Smooth muscle cell (in vitro differentiated cells): ENCODE measurements around the gene NOLC1. TPM values are rescaled to one million over a fixed set of nuclear protein-coding genes. Genes with fewer than 3 reads are reported as not detected.

Experiments
- DNase-seq: peaks from one replicate; lab custom pipeline; 2025; ENCODE audit not compliant: unreplicated experiment; lab: John Stamatoyannopoulos, UW
- H2AFZ ChIP-seq: fragments of 200-600 bp; sonication (generic); 2 replicates; pipeline ENCODE4 v1.6.0; 2016; ENCODE audit warnings: antibody characterized with exemption, low read depth, mild to moderate bottlenecking
- H3F3A ChIP-seq: fragments of 200-600 bp; sonication (generic); 2 replicates; pipeline ENCODE4 v1.6.0; 2017; ENCODE audit warnings: antibody characterized with exemption, low read depth
- H3K27ac ChIP-seq: fragments of 200-600 bp; sonication (generic); 2 replicates; pipeline ENCODE4 v1.5.1; 2016; ENCODE audit warnings: low read depth, mild to moderate bottlenecking
- H3K27me3 ChIP-seq: fragments of 200-600 bp; sonication (generic); 2 replicates; pipeline ENCODE4 v1.6.1; 2016; ENCODE audit warnings: low read depth, mild to moderate bottlenecking
- H3K36me3 ChIP-seq: fragments of 200-600 bp; sonication (generic); 2 replicates; pipeline ENCODE4 v1.5.1; 2016; ENCODE audit warnings: low read depth
- H3K4me1 ChIP-seq: fragments of 200-600 bp; sonication (generic); 2 replicates; pipeline ENCODE4 v1.5.1; 2016; ENCODE audit warnings: low read depth
- H3K4me2 ChIP-seq: fragments of 200-600 bp; sonication (generic); 2 replicates; pipeline ENCODE4 v1.6.0; 2016; ENCODE audit warnings: mild to moderate bottlenecking
- H3K4me3 ChIP-seq: fragments of 200-600 bp; sonication (generic); 2 replicates; pipeline ENCODE4 v1.5.1; 2016; ENCODE audit warnings: mild to moderate bottlenecking
- H3K79me2 ChIP-seq: fragments of 200-600 bp; sonication (generic); 2 replicates; pipeline ENCODE4 v1.6.0; 2016; ENCODE audit warnings: low read depth, mild to moderate bottlenecking
- H3K9ac ChIP-seq: fragments of 200-600 bp; sonication (generic); 2 replicates; pipeline ENCODE4 v1.6.0; 2016; ENCODE audit warnings: low read depth
- H3K9me3 ChIP-seq: fragments of 200-600 bp; sonication (generic); replicated peaks from 2 replicates; pipeline ENCODE4 v1.5.1; 2016; ENCODE audit warnings: low read depth
- H4K20me1 ChIP-seq: fragments of 200-600 bp; sonication (generic); 2 replicates; pipeline ENCODE4 v1.6.0; 2016; ENCODE audit warnings: low read depth
- CTCF ChIP-seq: fragments of 200-600 bp; sonication (generic); IDR thresholded peaks from 2 replicates; pipeline ENCODE4 v1.5.1; 2017; ENCODE audit warnings: borderline replicate concordance, mild to moderate bottlenecking, antibody characterized with exemption; ENCODE audit not compliant: insufficient read depth, poor library complexity, severe bottlenecking
- WGBS: methylation state at CpG from one replicate; pipeline ENCODE4 v1.1.7; 2016; ENCODE audit warnings: low lambda C conversion rate; 5-methylcytosine and 5-hydroxymethylcytosine counted together
- polyA plus RNA-seq: library from polyadenylated mRNA; unstranded; fragments of >200 nt; fragmentation: Nextera tagmentation; extraction: Ambion mirVana; gene quantifications from 2 replicates; pipeline ENCODE4 v1.2.1, GENCODE V29; 2016
- total RNA-seq: library from RNA; depleted of rRNA; stranded (reverse); fragments of >200 nt; gene quantifications from 2 replicates; pipeline ENCODE4 v1.2.3, GENCODE V29; 2014

NOLC1 gene
- total and polyA plus RNA-seq, 2 experiments from 2014 or later, result 41.2 to 46.6 TPM

- H3K27ac ChIP-seq, result no peak overlapping the region
- H3K36me3 ChIP-seq, result no peaks in the 10 kb centered on the region
- no peaks in the 10 kb centered on the region for H3K27me3 ChIP-seq
- TF ChIP-seq CTCF, result no peak
- 94% methylated on average over 33 of the region's 34 CpGs for WGBS
- H3K9me3 ChIP-seq, result no peaks in the 10 kb centered on the region
- DNase-seq, result no peak
- H3K4me2 ChIP-seq, result no peak overlapping the region
- no peaks in the 10 kb centered on the region for H3F3A ChIP-seq
- H4K20me1 ChIP-seq, result no peaks in the 10 kb centered on the region
- no peaks in the 10 kb centered on the region for H3K79me2 ChIP-seq
- no peak overlapping the region for H2AFZ ChIP-seq
- H3K9ac ChIP-seq, result no peak overlapping the region
- no peak overlapping the region for H3K4me3 ChIP-seq
- H3K4me1 ChIP-seq, result no peaks in the 10 kb centered on the region
Measured at GRCh38 chr10:102200751-102201640, 48.8 kb downstream of the NOLC1 start.

DNA sequence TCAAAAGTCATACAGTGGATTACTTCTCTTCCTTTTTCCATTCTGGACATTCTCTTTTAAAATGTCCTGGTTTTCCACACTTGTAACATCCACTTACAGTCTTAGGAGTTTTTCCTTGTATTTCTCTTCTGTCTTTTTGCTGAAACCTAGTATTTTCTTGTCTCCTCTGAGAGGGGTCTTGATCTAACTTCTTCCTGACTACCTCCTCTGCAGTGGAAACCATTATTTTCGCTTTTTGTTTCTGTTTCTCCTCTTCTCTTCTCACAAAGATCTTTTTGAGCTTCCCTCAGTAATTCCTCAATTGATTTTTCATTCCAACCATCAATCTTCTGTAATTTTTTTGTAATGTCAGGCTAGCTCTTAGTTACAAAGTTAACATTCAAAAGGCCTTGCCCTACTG is 50.2 kb downstream of the NOLC1 start:
- H3K9me3 ChIP-seq, result no peaks in the 10 kb centered on the region
- no peak overlapping the region for H3K4me2 ChIP-seq
- H3K4me1 ChIP-seq, result no peaks in the 10 kb centered on the region
- H3K36me3 ChIP-seq, result no peaks in the 10 kb centered on the region
- H3K9ac ChIP-seq, result no peak overlapping the region
- H2AFZ ChIP-seq, result no peak overlapping the region
- DNase-seq, result no peak
- TF ChIP-seq CTCF, result no peak
- no peaks in the 10 kb centered on the region for H3K27me3 ChIP-seq
- H3K79me2 ChIP-seq, result no peaks in the 10 kb centered on the region
- H3K4me3 ChIP-seq, result no peak overlapping the region
- 44% methylated on average over 1 of the region's 1 CpG for WGBS
- H3K27ac ChIP-seq, result no peak overlapping the region
- no peaks in the 10 kb centered on the region for H4K20me1 ChIP-seq
- H3F3A ChIP-seq, result no peaks in the 10 kb centered on the region

GRCh38 chr10:102208311-102209035 is 56.3 kb downstream of the NOLC1 start:
- Histone ChIP-seq H4K20me1 (no peaks in the 10 kb centered on the region), H3F3A (no peaks in the 10 kb centered on the region), H3K79me2 (no peaks in the 10 kb centered on the region), H3K27me3 (no peaks in the 10 kb centered on the region), H3K9ac (no peak overlapping the region), H3K9me3 (no peaks in the 10 kb centered on the region), H3K27ac (no peak overlapping the region), H3K4me2 (no peak overlapping the region), H3K4me3 (no peak overlapping the region), H3K36me3 (no peaks in the 10 kb centered on the region), H2AFZ (no peak overlapping the region), H3K4me1 (no peaks in the 10 kb centered on the region)
- no peak for TF ChIP-seq CTCF
- no peak for DNase-seq
- WGBS, result 92% methylated on average over 5 of the region's 5 CpGs
